SIG-M5 (cell line): ENCODE results near the gene LRWD1.
"Not testable (repeated sequence)": the region's sequence is repeated elsewhere in the genome, so short reads cannot be mapped to it uniquely, and the experiment has no call there.

Source experiments
- DNase-seq: peaks from one replicate; lab custom pipeline; 2025; lab: John Stamatoyannopoulos, UW

Gene LRWD1

GRCh38 chr7:102496861-102497260 is 32.1 kb downstream of the LRWD1 start:
- DNase-seq = not testable (repeated sequence)

GRCh38 chr7:102497308-102497707 is 32.5 kb downstream of the LRWD1 start:
- DNase-seq = not testable (repeated sequence)

GRCh38 chr7:102498321-102498720 is 33.5 kb downstream of the LRWD1 start:
- not testable (repeated sequence) for DNase-seq

- DNase-seq = not testable (repeated sequence)
These were observed 38.4 kb downstream of the LRWD1 start for GRCh38 chr7:102503141-102503540.

GRCh38 chr7:102505298-102506185 is 40.8 kb downstream of the LRWD1 start:
- not testable (repeated sequence) for DNase-seq

GRCh38 chr7:102507410-102508088 is 42.8 kb downstream of the LRWD1 start:
- not testable (repeated sequence) for DNase-seq

- not testable (repeated sequence) for DNase-seq
These were observed 45.8 kb downstream of the LRWD1 start for GRCh38 chr7:102510575-102510974.

- not testable (repeated sequence) for DNase-seq
These were observed 47.2 kb downstream of the LRWD1 start for GRCh38 chr7:102511860-102512522.

- not testable (repeated sequence) for DNase-seq
These were observed 47.9 kb downstream of the LRWD1 start for GRCh38 chr7:102512642-102513221.

- DNase-seq = not testable (repeated sequence)
These were observed 50.3 kb downstream of the LRWD1 start for GRCh38 chr7:102514881-102515721.

- DNase-seq = not testable (repeated sequence)
These were observed 51.1 kb downstream of the LRWD1 start for GRCh38 chr7:102515889-102516288.

- DNase-seq = not testable (repeated sequence)
These were observed 52.2 kb downstream of the LRWD1 start for GRCh38 chr7:102516951-102517350.

- DNase-seq = not testable (repeated sequence)
These were observed 52.9 kb downstream of the LRWD1 start, which contains the start of gene RASA4B for GRCh38 chr7:102517550-102518147. Gene RASA4B (minus strand): TSS chr7:102517777. CDS start chr7:102517710, 67 bp downstream.

- DNase-seq = not testable (repeated sequence)
These were observed 56.0 kb downstream of the LRWD1 start for GRCh38 chr7:102520797-102521196.
